SU-DHL-6 (cell line): ENCODE data around the gene UTP14A.

Experiments used
- H2AFZ ChIP-seq: fragments of 200-600 bp; sonication (generic); 2 replicates; pipeline ENCODE4 v1.6.1; 2014; ENCODE audit warnings: low read depth, mild to moderate bottlenecking, moderate library complexity, mixed read lengths, antibody characterized with exemption, low read length; ENCODE audit not compliant: severe bottlenecking
- H3F3A ChIP-seq: fragments of 200-600 bp; shearing (Covaris generic); 2 replicates; pipeline ENCODE4 v1.6.0; 2016; ENCODE audit warnings: antibody characterized with exemption, mild to moderate bottlenecking; ENCODE audit not compliant: insufficient read depth
- H3K27ac ChIP-seq: fragments of 200-600 bp; sonication (generic); 2 replicates; pipeline ENCODE4 v1.5.1; 2016; ENCODE audit warnings: low read depth, mild to moderate bottlenecking, low read length, moderate library complexity, mixed read lengths
- H3K27me3 ChIP-seq: fragments of 200-600 bp; sonication (generic), shearing (Covaris generic); 2 replicates; pipeline ENCODE4 v1.6.0; 2014; ENCODE audit warnings: mild to moderate bottlenecking, low read length
- H3K36me3 ChIP-seq: fragments of 200-600 bp; sonication (generic); 2 replicates; pipeline ENCODE4 v1.6.1; 2014; ENCODE audit warnings: mild to moderate bottlenecking, low read length, mixed read lengths
- H3K4me2 ChIP-seq: fragments of 300-600, 200-600 bp; shearing (Covaris generic), sonication (generic); 2 replicates; pipeline ENCODE4 v1.6.0; 2014; ENCODE audit warnings: low read length, low read depth, mild to moderate bottlenecking; ENCODE audit not compliant: poor library complexity, severe bottlenecking
- H3K4me3 ChIP-seq: fragments of 200-600 bp; sonication (generic); 2 replicates; pipeline ENCODE4 v1.5.1; 2014; ENCODE audit warnings: antibody characterized with exemption, low read length, mild to moderate bottlenecking, mixed read lengths; ENCODE audit not compliant: insufficient read depth, poor library complexity, severe bottlenecking
- H3K79me2 ChIP-seq: fragments of 200-600 bp; sonication (generic); 2 replicates; pipeline ENCODE4 v1.6.1; 2014; ENCODE audit warnings: mild to moderate bottlenecking, low read length, moderate library complexity; ENCODE audit not compliant: insufficient read depth
- H3K9ac ChIP-seq: fragments of 200-600 bp; sonication (generic); 2 replicates; pipeline ENCODE4 v1.7.0; 2014; ENCODE audit warnings: mild to moderate bottlenecking, low read length
- H3K9me2 ChIP-seq: fragments of 200-600 bp; sonication (generic); replicated peaks from 2 replicates; pipeline ENCODE4 v1.6.1; 2014; ENCODE audit warnings: low read length; ENCODE audit not compliant: insufficient read depth
- H3K9me3 ChIP-seq: fragments of 200-600 bp; sonication (generic); 2 replicates; pipeline ENCODE4 v1.6.1; 2014; ENCODE audit warnings: low read length, mixed read lengths; ENCODE audit not compliant: insufficient read depth
- H4K20me1 ChIP-seq: fragments of 200-600 bp; sonication (generic); 2 replicates; pipeline ENCODE4 v1.6.1; 2014; ENCODE audit warnings: low read depth, mild to moderate bottlenecking, antibody characterized with exemption, low read length, moderate library complexity, mixed read lengths
- CTCF ChIP-seq: fragments of 200-600 bp; sonication (generic); IDR thresholded peaks from one replicate; pipeline ENCODE4 v1.5.1; 2017; ENCODE audit warnings: antibody characterized with exemption, mild to moderate bottlenecking, low read length, moderate library complexity; ENCODE audit not compliant: insufficient read depth, poor library complexity, severe bottlenecking
- EZH2phosphoT487 ChIP-seq: fragments of 200-600 bp; sonication (generic), shearing (Covaris generic); conservative IDR thresholded peaks from 2 replicates; pipeline ENCODE4 v1.6.1; 2018; ENCODE audit warnings: mild to moderate bottlenecking, antibody characterized with exemption, low read length, moderate library complexity, mixed read lengths

Gene UTP14A

GRCh38 chrX:129875669-129876068 is 30.3 kb upstream of the UTP14A start:
- Histone ChIP-seq H3K79me2 (no peaks in the 10 kb centered on the region), H3K9ac (no peak overlapping the region), H4K20me1 (no peaks in the 10 kb centered on the region), H3K4me2 (no peak overlapping the region), H3K9me2 (no peaks in the 10 kb centered on the region), H2AFZ (no peak overlapping the region), H3F3A (no peaks in the 10 kb centered on the region), H3K36me3 (no peaks in the 10 kb centered on the region), H3K27me3 (no peaks in the 10 kb centered on the region), H3K9me3 (no peaks in the 10 kb centered on the region), H3K4me3 (no peak overlapping the region), H3K27ac (no peak overlapping the region)
- TF ChIP-seq EZH2phosphoT487: no peak
- no peak for TF ChIP-seq CTCF

GRCh38 chrX:129876771-129877305 is 29.1 kb upstream of the UTP14A start:
- H3K27ac ChIP-seq: no peak overlapping the region
- no peaks in the 10 kb centered on the region for H3K9me3 ChIP-seq
- TF ChIP-seq CTCF: no peak
- TF ChIP-seq EZH2phosphoT487: no peak
- no peaks in the 10 kb centered on the region for H3K79me2 ChIP-seq
- H3F3A ChIP-seq: no peaks in the 10 kb centered on the region
- no peak overlapping the region for H2AFZ ChIP-seq
- no peak overlapping the region for H3K4me2 ChIP-seq
- H3K36me3 ChIP-seq: no peaks in the 10 kb centered on the region
- no peaks in the 10 kb centered on the region for H4K20me1 ChIP-seq
- H3K27me3 ChIP-seq: no peaks in the 10 kb centered on the region
- H3K9me2 ChIP-seq: no peaks in the 10 kb centered on the region
- H3K4me3 ChIP-seq: no peak overlapping the region
- H3K9ac ChIP-seq: no peak overlapping the region

- no peak for TF ChIP-seq CTCF
- TF ChIP-seq EZH2phosphoT487: no peak
- Histone ChIP-seq H3K36me3 (no peaks in the 10 kb centered on the region), H2AFZ (no peak overlapping the region), H3K9me3 (no peaks in the 10 kb centered on the region), H3K27ac (no peak overlapping the region), H3K9ac (no peak overlapping the region), H3K27me3 (no peaks in the 10 kb centered on the region), H3K79me2 (no peaks in the 10 kb centered on the region), H4K20me1 (no peaks in the 10 kb centered on the region), H3K4me3 (no peak overlapping the region), H3K4me2 (no peak overlapping the region), H3K9me2 (no peaks in the 10 kb centered on the region), H3F3A (no peaks in the 10 kb centered on the region)
Observed at GRCh38 chrX:129877401-129877800, 28.6 kb upstream of the UTP14A start.
